Measurements from ENCODE around the gene XPO6.

DNA sequence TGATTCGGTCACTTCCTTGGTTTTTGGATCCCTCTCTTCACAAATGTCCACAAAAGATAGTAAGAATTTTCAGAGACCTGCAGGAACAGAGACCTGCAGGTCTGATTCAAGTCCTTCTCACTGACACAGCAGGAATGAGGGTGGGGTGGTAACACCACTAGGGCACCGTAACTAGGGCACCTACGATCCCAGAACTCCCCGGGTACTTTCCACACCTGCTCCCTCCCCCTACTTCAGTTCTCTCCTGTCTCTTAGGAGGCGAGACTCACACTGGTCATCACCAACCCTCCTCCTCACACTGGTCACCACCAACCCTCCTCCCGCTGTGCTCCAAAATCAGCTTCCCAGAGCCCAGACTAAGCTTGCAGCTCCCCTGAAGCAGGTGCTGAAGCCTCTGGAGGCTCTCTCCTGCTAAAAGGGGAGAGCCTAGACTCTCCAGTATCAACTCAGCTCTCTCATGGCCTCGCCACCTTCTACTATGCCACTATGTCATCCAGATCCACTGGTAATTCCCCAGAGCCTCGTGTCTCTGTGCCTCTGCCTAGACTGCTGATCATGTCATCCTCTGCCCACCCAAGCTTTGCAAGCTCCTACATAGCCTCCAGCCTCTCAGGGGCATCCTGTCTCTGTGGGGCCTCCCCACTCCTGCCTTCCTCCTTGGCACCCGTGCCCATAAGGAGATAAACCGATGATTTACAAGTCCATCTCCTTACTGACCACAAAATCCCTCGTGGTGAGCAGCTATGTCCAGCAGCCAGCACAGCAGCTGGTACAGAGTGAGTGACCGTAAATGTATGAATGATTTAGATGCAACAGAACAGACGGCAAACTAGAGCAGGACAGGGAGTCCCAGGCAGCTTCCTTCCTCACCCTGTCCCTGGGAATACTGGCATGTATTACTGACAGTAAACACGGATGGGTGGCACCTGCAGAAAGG is 84.8 kb downstream of the XPO6 start:
- TF ChIP-seq, protein P1, sequence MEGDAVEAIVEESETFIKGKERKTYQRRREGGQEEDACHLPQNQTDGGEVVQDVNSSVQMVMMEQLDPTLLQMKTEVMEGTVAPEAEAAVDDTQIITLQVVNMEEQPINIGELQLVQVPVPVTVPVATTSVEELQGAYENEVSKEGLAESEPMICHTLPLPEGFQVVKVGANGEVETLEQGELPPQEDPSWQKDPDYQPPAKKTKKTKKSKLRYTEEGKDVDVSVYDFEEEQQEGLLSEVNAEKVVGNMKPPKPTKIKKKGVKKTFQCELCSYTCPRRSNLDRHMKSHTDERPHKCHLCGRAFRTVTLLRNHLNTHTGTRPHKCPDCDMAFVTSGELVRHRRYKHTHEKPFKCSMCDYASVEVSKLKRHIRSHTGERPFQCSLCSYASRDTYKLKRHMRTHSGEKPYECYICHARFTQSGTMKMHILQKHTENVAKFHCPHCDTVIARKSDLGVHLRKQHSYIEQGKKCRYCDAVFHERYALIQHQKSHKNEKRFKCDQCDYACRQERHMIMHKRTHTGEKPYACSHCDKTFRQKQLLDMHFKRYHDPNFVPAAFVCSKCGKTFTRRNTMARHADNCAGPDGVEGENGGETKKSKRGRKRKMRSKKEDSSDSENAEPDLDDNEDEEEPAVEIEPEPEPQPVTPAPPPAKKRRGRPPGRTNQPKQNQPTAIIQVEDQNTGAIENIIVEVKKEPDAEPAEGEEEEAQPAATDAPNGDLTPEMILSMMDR (tag by site-specific recombination; IDR thresholded peaks at IDR 0.05) = no peak
- no peak for TF ChIP-seq ZNF23 (tag by site-specific recombination; IDR thresholded peaks at IDR 0.05; ENCODE audit: borderline replicate concordance)
- TF ChIP-seq ZBTB21 (tag by site-specific recombination; IDR thresholded peaks at IDR 0.05) = no peak
- TF ChIP-seq, protein P2, sequence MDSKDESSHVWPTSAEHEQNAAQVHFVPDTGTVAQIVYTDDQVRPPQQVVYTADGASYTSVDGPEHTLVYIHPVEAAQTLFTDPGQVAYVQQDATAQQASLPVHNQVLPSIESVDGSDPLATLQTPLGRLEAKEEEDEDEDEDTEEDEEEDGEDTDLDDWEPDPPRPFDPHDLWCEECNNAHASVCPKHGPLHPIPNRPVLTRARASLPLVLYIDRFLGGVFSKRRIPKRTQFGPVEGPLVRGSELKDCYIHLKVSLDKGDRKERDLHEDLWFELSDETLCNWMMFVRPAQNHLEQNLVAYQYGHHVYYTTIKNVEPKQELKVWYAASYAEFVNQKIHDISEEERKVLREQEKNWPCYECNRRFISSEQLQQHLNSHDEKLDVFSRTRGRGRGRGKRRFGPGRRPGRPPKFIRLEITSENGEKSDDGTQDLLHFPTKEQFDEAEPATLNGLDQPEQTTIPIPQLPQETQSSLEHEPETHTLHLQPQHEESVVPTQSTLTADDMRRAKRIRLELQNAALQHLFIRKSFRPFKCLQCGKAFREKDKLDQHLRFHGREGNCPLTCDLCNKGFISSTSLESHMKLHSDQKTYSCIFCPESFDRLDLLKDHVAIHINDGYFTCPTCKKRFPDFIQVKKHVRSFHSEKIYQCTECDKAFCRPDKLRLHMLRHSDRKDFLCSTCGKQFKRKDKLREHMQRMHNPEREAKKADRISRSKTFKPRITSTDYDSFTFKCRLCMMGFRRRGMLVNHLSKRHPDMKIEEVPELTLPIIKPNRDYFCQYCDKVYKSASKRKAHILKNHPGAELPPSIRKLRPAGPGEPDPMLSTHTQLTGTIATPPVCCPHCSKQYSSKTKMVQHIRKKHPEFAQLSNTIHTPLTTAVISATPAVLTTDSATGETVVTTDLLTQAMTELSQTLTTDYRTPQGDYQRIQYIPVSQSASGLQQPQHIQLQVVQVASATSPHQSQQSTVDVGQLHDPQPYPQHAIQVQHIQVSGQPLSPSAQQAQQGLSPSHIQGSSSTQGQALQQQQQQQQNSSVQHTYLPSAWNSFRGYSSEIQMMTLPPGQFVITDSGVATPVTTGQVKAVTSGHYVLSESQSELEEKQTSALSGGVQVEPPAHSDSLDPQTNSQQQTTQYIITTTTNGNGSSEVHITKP (tag by site-specific recombination; IDR thresholded peaks at IDR 0.05) = no peak

All from HEK293 (cell line).